ENCODE data around the gene ISG15. TPM values are rescaled to one million over a fixed set of nuclear protein-coding genes. Genes with fewer than 3 reads are reported as not detected.

ISG15 gene
- total and polyA plus RNA-seq, 2 of the 13 experiments (the other 11 are each of a cell fraction or from before 2014, with no cell fraction given): 42.1 to 54.9 TPM

DNA sequence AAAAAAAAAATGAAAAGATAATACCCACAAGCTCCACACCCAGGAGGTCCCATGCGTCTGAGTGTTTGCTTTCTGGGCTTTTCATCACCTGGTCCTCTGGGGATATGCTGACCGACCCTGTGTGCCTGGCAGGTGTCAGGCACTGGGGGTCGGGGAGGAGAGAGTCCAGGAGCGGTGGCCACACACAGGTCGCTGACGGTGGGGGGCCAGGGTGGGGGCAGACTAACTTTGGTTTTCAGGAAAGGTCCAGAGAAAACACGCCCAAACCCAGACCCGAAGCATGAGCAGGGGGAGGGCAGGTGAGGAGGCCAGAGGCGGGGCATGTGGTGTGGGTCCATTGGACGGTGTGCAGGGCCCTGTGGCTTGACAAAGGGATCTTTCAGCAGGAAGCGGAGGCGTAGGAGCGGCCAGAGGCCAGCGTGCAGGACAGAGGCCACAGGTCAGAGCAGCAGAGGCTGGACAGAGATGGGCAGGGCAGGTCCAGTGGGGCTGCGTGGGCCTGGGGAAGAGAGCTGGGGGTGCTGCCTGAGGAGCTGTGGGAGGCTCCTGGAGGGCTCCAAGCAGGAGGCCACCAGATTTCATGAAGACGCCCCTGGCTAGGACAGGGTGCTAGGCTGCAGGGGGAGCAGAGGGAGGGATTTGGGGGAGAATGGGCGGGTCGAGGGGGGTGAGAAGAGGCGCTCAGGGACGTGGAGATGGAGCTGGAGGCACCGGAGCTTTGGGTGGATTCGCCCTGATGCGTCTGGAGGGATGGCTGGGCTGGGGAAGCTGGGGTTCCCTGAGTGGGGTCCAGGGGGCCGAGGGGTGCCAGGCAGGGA lies 45.0 kb downstream of the ISG15 start (continued):
- TF ChIP-seq ZNF274 (CRISPR knock-in tag; IDR thresholded peaks at IDR 0.05) (0 out of 2 replicates have a peak, but pooled peaks have one; percentile 21), SALL2 (CRISPR knock-in tag; IDR thresholded peaks at IDR 0.05) (0 out of 2 replicates have a peak, but pooled peaks have one; percentile 53), MBD4 (IDR thresholded peaks at IDR 0.05; ENCODE audit: borderline replicate concordance, low read length) (no peak), RBFOX2 (IDR thresholded peaks at IDR 0.05; ENCODE audit: low read depth, low read length) (0 out of 2 replicates have a peak, but pooled peaks have one; percentile 18), ZNF510 (CRISPR knock-in tag; IDR thresholded peaks at IDR 0.05; ENCODE audit: low read depth) (peak; percentile 57; the same call in 1 of the 2 replicates), ZNF232 (CRISPR knock-in tag; IDR thresholded peaks at IDR 0.05; ENCODE audit: borderline replicate concordance) (no peak), SRSF1 (optimal IDR thresholded peaks at IDR 0.05; ENCODE audit: low read depth, low read length) (no peak), ZNF317 (CRISPR knock-in tag; IDR thresholded peaks at IDR 0.05) (peak; percentile 41; the same call in 1 of the 2 replicates), ZNF530 (CRISPR knock-in tag; IDR thresholded peaks at IDR 0.05; ENCODE audit: low read depth) (no peak), NR2C2 (CRISPR knock-in tag; IDR thresholded peaks at IDR 0.05; ENCODE audit: borderline replicate concordance) (peak; percentile 80), CEBPG (CRISPR knock-in tag; IDR thresholded peaks at IDR 0.05) (no peak; the same call in 1 of the 2 replicates)
- TF ChIP-seq, protein P1, sequence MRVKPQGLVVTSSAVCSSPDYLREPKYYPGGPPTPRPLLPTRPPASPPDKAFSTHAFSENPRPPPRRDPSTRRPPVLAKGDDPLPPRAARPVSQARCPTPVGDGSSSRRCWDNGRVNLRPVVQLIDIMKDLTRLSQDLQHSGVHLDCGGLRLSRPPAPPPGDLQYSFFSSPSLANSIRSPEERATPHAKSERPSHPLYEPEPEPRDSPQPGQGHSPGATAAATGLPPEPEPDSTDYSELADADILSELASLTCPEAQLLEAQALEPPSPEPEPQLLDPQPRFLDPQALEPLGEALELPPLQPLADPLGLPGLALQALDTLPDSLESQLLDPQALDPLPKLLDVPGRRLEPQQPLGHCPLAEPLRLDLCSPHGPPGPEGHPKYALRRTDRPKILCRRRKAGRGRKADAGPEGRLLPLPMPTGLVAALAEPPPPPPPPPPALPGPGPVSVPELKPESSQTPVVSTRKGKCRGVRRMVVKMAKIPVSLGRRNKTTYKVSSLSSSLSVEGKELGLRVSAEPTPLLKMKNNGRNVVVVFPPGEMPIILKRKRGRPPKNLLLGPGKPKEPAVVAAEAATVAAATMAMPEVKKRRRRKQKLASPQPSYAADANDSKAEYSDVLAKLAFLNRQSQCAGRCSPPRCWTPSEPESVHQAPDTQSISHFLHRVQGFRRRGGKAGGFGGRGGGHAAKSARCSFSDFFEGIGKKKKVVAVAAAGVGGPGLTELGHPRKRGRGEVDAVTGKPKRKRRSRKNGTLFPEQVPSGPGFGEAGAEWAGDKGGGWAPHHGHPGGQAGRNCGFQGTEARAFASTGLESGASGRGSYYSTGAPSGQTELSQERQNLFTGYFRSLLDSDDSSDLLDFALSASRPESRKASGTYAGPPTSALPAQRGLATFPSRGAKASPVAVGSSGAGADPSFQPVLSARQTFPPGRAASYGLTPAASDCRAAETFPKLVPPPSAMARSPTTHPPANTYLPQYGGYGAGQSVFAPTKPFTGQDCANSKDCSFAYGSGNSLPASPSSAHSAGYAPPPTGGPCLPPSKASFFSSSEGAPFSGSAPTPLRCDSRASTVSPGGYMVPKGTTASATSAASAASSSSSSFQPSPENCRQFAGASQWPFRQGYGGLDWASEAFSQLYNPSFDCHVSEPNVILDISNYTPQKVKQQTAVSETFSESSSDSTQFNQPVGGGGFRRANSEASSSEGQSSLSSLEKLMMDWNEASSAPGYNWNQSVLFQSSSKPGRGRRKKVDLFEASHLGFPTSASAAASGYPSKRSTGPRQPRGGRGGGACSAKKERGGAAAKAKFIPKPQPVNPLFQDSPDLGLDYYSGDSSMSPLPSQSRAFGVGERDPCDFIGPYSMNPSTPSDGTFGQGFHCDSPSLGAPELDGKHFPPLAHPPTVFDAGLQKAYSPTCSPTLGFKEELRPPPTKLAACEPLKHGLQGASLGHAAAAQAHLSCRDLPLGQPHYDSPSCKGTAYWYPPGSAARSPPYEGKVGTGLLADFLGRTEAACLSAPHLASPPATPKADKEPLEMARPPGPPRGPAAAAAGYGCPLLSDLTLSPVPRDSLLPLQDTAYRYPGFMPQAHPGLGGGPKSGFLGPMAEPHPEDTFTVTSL (CRISPR knock-in tag; IDR thresholded peaks at IDR 0.05; ENCODE audit: borderline replicate concordance): no peak
- TF ChIP-seq, protein P2, sequence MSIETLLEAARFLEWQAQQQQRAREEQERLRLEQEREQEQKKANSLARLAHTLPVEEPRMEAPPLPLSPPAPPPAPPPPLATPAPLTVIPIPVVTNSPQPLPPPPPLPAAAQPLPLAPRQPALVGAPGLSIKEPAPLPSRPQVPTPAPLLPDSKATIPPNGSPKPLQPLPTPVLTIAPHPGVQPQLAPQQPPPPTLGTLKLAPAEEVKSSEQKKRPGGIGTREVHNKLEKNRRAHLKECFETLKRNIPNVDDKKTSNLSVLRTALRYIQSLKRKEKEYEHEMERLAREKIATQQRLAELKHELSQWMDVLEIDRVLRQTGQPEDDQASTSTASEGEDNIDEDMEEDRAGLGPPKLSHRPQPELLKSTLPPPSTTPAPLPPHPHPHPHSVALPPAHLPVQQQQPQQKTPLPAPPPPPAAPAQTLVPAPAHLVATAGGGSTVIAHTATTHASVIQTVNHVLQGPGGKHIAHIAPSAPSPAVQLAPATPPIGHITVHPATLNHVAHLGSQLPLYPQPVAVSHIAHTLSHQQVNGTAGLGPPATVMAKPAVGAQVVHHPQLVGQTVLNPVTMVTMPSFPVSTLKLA (IDR thresholded peaks at IDR 0.05): peak; percentile 46
- TF ChIP-seq, protein P3, sequence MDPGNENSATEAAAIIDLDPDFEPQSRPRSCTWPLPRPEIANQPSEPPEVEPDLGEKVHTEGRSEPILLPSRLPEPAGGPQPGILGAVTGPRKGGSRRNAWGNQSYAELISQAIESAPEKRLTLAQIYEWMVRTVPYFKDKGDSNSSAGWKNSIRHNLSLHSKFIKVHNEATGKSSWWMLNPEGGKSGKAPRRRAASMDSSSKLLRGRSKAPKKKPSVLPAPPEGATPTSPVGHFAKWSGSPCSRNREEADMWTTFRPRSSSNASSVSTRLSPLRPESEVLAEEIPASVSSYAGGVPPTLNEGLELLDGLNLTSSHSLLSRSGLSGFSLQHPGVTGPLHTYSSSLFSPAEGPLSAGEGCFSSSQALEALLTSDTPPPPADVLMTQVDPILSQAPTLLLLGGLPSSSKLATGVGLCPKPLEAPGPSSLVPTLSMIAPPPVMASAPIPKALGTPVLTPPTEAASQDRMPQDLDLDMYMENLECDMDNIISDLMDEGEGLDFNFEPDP (CRISPR knock-in tag; conservative IDR thresholded peaks at IDR 0.05): no peak
- TF ChIP-seq, protein P4, sequence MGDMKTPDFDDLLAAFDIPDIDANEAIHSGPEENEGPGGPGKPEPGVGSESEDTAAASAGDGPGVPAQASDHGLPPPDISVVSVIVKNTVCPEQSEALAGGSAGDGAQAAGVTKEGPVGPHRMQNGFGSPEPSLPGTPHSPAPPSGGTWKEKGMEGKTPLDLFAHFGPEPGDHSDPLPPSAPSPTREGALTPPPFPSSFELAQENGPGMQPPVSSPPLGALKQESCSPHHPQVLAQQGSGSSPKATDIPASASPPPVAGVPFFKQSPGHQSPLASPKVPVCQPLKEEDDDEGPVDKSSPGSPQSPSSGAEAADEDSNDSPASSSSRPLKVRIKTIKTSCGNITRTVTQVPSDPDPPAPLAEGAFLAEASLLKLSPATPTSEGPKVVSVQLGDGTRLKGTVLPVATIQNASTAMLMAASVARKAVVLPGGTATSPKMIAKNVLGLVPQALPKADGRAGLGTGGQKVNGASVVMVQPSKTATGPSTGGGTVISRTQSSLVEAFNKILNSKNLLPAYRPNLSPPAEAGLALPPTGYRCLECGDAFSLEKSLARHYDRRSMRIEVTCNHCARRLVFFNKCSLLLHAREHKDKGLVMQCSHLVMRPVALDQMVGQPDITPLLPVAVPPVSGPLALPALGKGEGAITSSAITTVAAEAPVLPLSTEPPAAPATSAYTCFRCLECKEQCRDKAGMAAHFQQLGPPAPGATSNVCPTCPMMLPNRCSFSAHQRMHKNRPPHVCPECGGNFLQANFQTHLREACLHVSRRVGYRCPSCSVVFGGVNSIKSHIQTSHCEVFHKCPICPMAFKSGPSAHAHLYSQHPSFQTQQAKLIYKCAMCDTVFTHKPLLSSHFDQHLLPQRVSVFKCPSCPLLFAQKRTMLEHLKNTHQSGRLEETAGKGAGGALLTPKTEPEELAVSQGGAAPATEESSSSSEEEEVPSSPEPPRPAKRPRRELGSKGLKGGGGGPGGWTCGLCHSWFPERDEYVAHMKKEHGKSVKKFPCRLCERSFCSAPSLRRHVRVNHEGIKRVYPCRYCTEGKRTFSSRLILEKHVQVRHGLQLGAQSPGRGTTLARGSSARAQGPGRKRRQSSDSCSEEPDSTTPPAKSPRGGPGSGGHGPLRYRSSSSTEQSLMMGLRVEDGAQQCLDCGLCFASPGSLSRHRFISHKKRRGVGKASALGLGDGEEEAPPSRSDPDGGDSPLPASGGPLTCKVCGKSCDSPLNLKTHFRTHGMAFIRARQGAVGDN (CRISPR knock-in tag; IDR thresholded peaks at IDR 0.05): peak; percentile 93

Data from HepG2 (cell line).